ENCODE results near the gene B3GNT8. TPM values are rescaled to one million over a fixed set of nuclear protein-coding genes. Genes with fewer than 3 reads are reported as not detected.
A peak's percentile ranks its signal among the peaks of the same experiment; 100 is the strongest.

Gene B3GNT8
- total and polyA plus RNA-seq, 2 experiments from 2014 or later, result 0.71 to 1.8 TPM

DNA sequence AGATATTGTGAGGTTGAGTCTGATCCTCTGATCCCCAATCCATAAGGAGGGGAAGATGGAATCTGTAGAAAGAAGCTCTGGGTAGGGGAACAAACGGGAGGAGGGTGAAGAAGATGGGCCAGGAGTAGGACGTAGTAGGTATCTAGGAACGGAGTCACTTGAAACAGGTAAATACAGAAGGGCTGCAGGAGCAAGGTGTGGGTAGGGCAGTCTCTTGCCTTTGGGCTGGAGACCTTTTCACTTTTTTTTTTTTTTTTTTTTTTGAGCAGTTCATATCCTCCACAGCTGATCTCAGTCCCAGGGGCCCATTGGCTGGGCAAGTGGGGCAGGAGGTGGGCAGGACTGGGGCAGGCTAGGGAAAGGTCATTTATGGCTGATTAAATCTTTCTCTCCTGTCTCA is 28.1 kb downstream of the B3GNT8 start (continued):
- TF ChIP-seq, protein P1, sequence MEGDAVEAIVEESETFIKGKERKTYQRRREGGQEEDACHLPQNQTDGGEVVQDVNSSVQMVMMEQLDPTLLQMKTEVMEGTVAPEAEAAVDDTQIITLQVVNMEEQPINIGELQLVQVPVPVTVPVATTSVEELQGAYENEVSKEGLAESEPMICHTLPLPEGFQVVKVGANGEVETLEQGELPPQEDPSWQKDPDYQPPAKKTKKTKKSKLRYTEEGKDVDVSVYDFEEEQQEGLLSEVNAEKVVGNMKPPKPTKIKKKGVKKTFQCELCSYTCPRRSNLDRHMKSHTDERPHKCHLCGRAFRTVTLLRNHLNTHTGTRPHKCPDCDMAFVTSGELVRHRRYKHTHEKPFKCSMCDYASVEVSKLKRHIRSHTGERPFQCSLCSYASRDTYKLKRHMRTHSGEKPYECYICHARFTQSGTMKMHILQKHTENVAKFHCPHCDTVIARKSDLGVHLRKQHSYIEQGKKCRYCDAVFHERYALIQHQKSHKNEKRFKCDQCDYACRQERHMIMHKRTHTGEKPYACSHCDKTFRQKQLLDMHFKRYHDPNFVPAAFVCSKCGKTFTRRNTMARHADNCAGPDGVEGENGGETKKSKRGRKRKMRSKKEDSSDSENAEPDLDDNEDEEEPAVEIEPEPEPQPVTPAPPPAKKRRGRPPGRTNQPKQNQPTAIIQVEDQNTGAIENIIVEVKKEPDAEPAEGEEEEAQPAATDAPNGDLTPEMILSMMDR (conservative IDR thresholded peaks at IDR 0.05; ENCODE audit: low read depth in 2 of 2), result no peak
- TF ChIP-seq EZH2phosphoT487 (IDR thresholded peaks at IDR 0.05; ENCODE audit: unreplicated experiment), result no peak
- TF ChIP-seq POLR2AphosphoS5 (IDR thresholded peaks at IDR 0.05; ENCODE audit: low read depth), result no peak
- TF ChIP-seq, protein P2, sequence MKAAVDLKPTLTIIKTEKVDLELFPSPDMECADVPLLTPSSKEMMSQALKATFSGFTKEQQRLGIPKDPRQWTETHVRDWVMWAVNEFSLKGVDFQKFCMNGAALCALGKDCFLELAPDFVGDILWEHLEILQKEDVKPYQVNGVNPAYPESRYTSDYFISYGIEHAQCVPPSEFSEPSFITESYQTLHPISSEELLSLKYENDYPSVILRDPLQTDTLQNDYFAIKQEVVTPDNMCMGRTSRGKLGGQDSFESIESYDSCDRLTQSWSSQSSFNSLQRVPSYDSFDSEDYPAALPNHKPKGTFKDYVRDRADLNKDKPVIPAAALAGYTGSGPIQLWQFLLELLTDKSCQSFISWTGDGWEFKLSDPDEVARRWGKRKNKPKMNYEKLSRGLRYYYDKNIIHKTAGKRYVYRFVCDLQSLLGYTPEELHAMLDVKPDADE (IDR thresholded peaks at IDR 0.05), result no peak
- no peak for TF ChIP-seq STAT1 (IDR thresholded peaks at IDR 0.05; ENCODE audit: unreplicated experiment)

GRCh38 chr19:41398598-41398997 is 28.6 kb downstream of the B3GNT8 start:
- ATAC-seq (no peak), DNase-seq (ENCODE audit: low spot score) (no peak)
- no peak overlapping the region for H3K27ac ChIP-seq (ENCODE audit: low read depth)
- TF ChIP-seq POLR2AphosphoS5 (IDR thresholded peaks at IDR 0.05; ENCODE audit: low read depth) (no peak), EZH2 (IDR thresholded peaks at IDR 0.05; ENCODE audit: low read depth, unreplicated experiment) (no peak), ZNF331 (CRISPR knock-in tag; IDR thresholded peaks at IDR 0.05; ENCODE audit: low read depth) (no peak), ZNF114 (CRISPR knock-in tag; IDR thresholded peaks at IDR 0.05) (no peak), CREB1 (CRISPR knock-in tag; IDR thresholded peaks at IDR 0.05; ENCODE audit: low read depth) (no peak)
- peaks cover 12% of the 10 kb centered on the region; the same call in 1 of the 2 replicates for H3K4me1 ChIP-seq (ENCODE audit: insufficient read depth)
- no peaks in the 10 kb centered on the region for H3F3A ChIP-seq (replicated peaks; ENCODE audit: low read depth)
- peak overlapping the region; percentile 83 for H3K4me2 ChIP-seq
- peak overlapping the region; percentile 80 for H3K4me3 ChIP-seq
- no peaks in the 10 kb centered on the region for H3K27me3 ChIP-seq (ENCODE audit: insufficient read depth)
- Mint-ChIP-seq H3K4me1 (peaks cover 19% of the 10 kb centered on the region), H3K27ac (0 out of 2 replicates have a peak overlapping the region, but pooled peaks have one; percentile 100), H3K27me3 (ENCODE audit: insufficient read depth, low read depth, poor library complexity) (peaks cover 6% of the 10 kb centered on the region), H3K4me3 (peak overlapping the region; percentile 98), H3K36me3 (ENCODE audit: low read depth) (peaks cover 9% of the 10 kb centered on the region), H3K9me3 (no peaks in the 10 kb centered on the region)
- no peaks in the 10 kb centered on the region for H3K9me2 ChIP-seq (ENCODE audit: insufficient read depth)
- no peak overlapping the region for H2AFZ ChIP-seq
- peaks cover 35% of the 10 kb centered on the region for H3K79me2 ChIP-seq (replicated peaks; ENCODE audit: insufficient read depth)
- H4K20me1 ChIP-seq (replicated peaks; ENCODE audit: insufficient read depth), result peaks cover 3% of the 10 kb centered on the region
- H3K36me3 ChIP-seq (ENCODE audit: insufficient read depth), result no peaks in the 10 kb centered on the region

DNA sequence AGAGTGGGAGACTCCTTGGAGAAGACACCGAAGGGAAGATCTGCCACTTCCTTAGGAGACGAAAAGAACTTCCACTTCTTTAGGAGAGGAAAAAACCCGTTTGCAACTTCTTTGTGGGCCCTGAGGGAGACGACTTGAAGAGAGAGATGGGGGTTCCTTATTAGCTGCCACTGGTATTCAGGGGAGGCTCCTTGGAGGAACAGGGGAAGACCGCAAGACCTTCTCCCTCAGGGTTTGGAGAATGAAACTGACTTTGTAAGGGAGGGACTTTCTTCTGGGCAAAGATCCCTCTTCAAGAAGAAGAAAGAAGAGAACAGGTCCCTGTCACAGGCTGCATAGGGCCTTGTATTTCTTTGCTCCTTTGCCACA is 29.1 kb downstream of the B3GNT8 start:
- Histone ChIP-seq H3K36me3 (ENCODE audit: insufficient read depth) (no peaks in the 10 kb centered on the region), H3K27ac (ENCODE audit: low read depth) (peak overlapping the region; percentile 68), H2AFZ (peak overlapping the region; percentile 35; the same call in 1 of the 2 replicates), H3K4me1 (ENCODE audit: insufficient read depth) (peaks cover 12% of the 10 kb centered on the region; the same call in 1 of the 2 replicates), H3K4me2 (peak overlapping the region; percentile 83), H3K79me2 (replicated peaks; ENCODE audit: insufficient read depth) (peaks cover 35% of the 10 kb centered on the region), H3F3A (replicated peaks; ENCODE audit: low read depth) (no peaks in the 10 kb centered on the region), H4K20me1 (replicated peaks; ENCODE audit: insufficient read depth) (peaks cover 3% of the 10 kb centered on the region), H3K9me2 (ENCODE audit: insufficient read depth) (no peaks in the 10 kb centered on the region), H3K27me3 (ENCODE audit: insufficient read depth) (no peaks in the 10 kb centered on the region), H3K4me3 (peak overlapping the region; percentile 80)
- Mint-ChIP-seq H3K27me3 (ENCODE audit: insufficient read depth, low read depth, poor library complexity) (peaks cover 6% of the 10 kb centered on the region), H3K36me3 (ENCODE audit: low read depth) (peaks cover 9% of the 10 kb centered on the region), H3K4me1 (peaks cover 19% of the 10 kb centered on the region), H3K27ac (peak overlapping the region; percentile 100), H3K9me3 (no peaks in the 10 kb centered on the region), H3K4me3 (peak overlapping the region; percentile 98)
- DNase-seq (ENCODE audit: low spot score) (no peak), ATAC-seq (no peak)
- TF ChIP-seq NANOG (IDR thresholded peaks at IDR 0.05; ENCODE audit: borderline replicate concordance), result no peak
- TF ChIP-seq, protein P2 (IDR thresholded peaks at IDR 0.05), result no peak

Data from GM23338 (cell line).